Measurements from ENCODE around the gene MYO10.

Gene MYO10

GRCh38 chr5:16970260-16970659 lies 34.2 kb upstream of the MYO10 start:
- H3K36me3 ChIP-seq (ENCODE audit: control insufficient read depth in 2 of 2, insufficient read depth in 1 of 2, low read length in 2 of 2) = no peaks in the 10 kb centered on the region
- POLR2A ChIA-PET = no interaction called here
- TF ChIP-seq ZNF174 (tag by site-specific recombination; IDR thresholded peaks at IDR 0.05) (no peak), SALL2 (tag by site-specific recombination; IDR thresholded peaks at IDR 0.05; ENCODE audit: borderline replicate concordance) (no peak)
- no peak overlapping the region for H3K4me3 ChIP-seq (ENCODE audit: low read depth, low read length)
- H3K4me1 ChIP-seq (ENCODE audit: control insufficient read depth, insufficient read depth, low read length) = peaks cover 3% of the 10 kb centered on the region; the same call in 1 of the 2 replicates
- no peaks in the 10 kb centered on the region for H3K9me3 ChIP-seq (ENCODE audit: control insufficient read depth, insufficient read depth, low read depth, low read length)
- CTCF ChIA-PET = interaction anchor here (0.7 kb wide), 1 partner anchor 220 kb away, joined by 3 read pairs; no protein-coding TSS in a partner anchor
- H3K27ac ChIP-seq (ENCODE audit: extremely low read depth, low read depth, low read length) = no peak overlapping the region

GRCh38 chr5:16965581-16965980 lies 29.5 kb upstream of the MYO10 start:
- Histone ChIP-seq H3K9me3 (ENCODE audit: control insufficient read depth, insufficient read depth, low read depth, low read length) (no peaks in the 10 kb centered on the region), H3K36me3 (ENCODE audit: control insufficient read depth in 2 of 2, insufficient read depth in 1 of 2, low read length in 2 of 2) (no peaks in the 10 kb centered on the region), H3K4me1 (ENCODE audit: control insufficient read depth, insufficient read depth, low read length) (peaks cover 13% of the 10 kb centered on the region), H3K27ac (ENCODE audit: extremely low read depth, low read depth, low read length) (no peak overlapping the region), H3K4me3 (ENCODE audit: low read depth, low read length) (no peak overlapping the region)
- TF ChIP-seq ZNF610 (tag by site-specific recombination; IDR thresholded peaks at IDR 0.05; ENCODE audit: borderline replicate concordance) (no peak), ZNF596 (tag by site-specific recombination; IDR thresholded peaks at IDR 0.05) (no peak), MEIS1 (CRISPR knock-in tag; IDR thresholded peaks at IDR 0.05; ENCODE audit: borderline replicate concordance) (no peak), ZNF768 (tag by site-specific recombination; IDR thresholded peaks at IDR 0.05) (no peak), PRDM1 (tag by site-specific recombination; IDR thresholded peaks at IDR 0.05) (no peak), ZNF549 (tag by site-specific recombination; IDR thresholded peaks at IDR 0.05) (no peak), REST (tag by site-specific recombination; IDR thresholded peaks at IDR 0.05) (no peak), YY1 (tag by site-specific recombination; IDR thresholded peaks at IDR 0.05) (no peak), KLF16 (tag by site-specific recombination; IDR thresholded peaks at IDR 0.05) (no peak), ZNF664 (tag by site-specific recombination; IDR thresholded peaks at IDR 0.05) (no peak), TCF7L2 (IDR thresholded peaks at IDR 0.05; ENCODE audit: borderline replicate concordance, low read depth, low read length) (no peak), ZNF658 (tag by site-specific recombination; IDR thresholded peaks at IDR 0.05) (no peak)
- POLR2A ChIA-PET = interaction anchor here (0.5 to 1.8 kb wide), 3 partner anchors 11 to 53 kb away, joined by 3 to 5 read pairs (median 4); partner anchors contain the start of gene MYO10
- CTCF ChIA-PET = interaction anchor here (0.6 to 1.1 kb wide), 2 partner anchors 34 to 167 kb away, joined by 3 to 4 read pairs; no protein-coding TSS in a partner anchor

- ChIA-PET CTCF (interaction anchor here (1.2 kb wide), 1 partner anchor 19 kb away, joined by 3 read pairs; no protein-coding TSS in a partner anchor), POLR2A (no interaction called here)
- Histone ChIP-seq H3K4me1 (ENCODE audit: control insufficient read depth, insufficient read depth, low read length) (peaks cover 13% of the 10 kb centered on the region), H3K9me3 (ENCODE audit: control insufficient read depth, insufficient read depth, low read depth, low read length) (no peaks in the 10 kb centered on the region), H3K27ac (ENCODE audit: extremely low read depth, low read depth, low read length) (no peak overlapping the region), H3K36me3 (ENCODE audit: control insufficient read depth in 2 of 2, insufficient read depth in 1 of 2, low read length in 2 of 2) (no peaks in the 10 kb centered on the region), H3K4me3 (ENCODE audit: low read depth, low read length) (no peak overlapping the region)
- TF ChIP-seq EGR2 (tag by site-specific recombination; IDR thresholded peaks at IDR 0.05; ENCODE audit: low read depth) = no peak
- no peak for TF ChIP-seq PBX3 (CRISPR knock-in tag; IDR thresholded peaks at IDR 0.05)
- TF ChIP-seq ZNF416 (tag by site-specific recombination; IDR thresholded peaks at IDR 0.05) = no peak
- no peak for TF ChIP-seq ZNF600 (tag by site-specific recombination; IDR thresholded peaks at IDR 0.05)
- TF ChIP-seq ZNF302 (tag by site-specific recombination; IDR thresholded peaks at IDR 0.05; ENCODE audit: low read depth) = no peak
- TF ChIP-seq ZNF501 (tag by site-specific recombination; IDR thresholded peaks at IDR 0.05) = no peak
- TF ChIP-seq ZNF549 (tag by site-specific recombination; IDR thresholded peaks at IDR 0.05) = no peak
- no peak for TF ChIP-seq ZNF148 (tag by site-specific recombination; IDR thresholded peaks at IDR 0.05; ENCODE audit: borderline replicate concordance)
- TF ChIP-seq ZNF19 (tag by site-specific recombination; IDR thresholded peaks at IDR 0.05; ENCODE audit: low read depth) = no peak
- no peak for TF ChIP-seq BCL6B (tag by site-specific recombination; IDR thresholded peaks at IDR 0.05)
These were observed 27.7 kb upstream of the MYO10 start for GRCh38 chr5:16963821-16964220.
